B cell (primary cell): ENCODE measurements around the gene REC8. TPM values are rescaled to one million over a fixed set of nuclear protein-coding genes. Genes with fewer than 3 reads are reported as not detected.

Source experiments
- ATAC-seq: fragments of 200-7000 bp; cut with Tn5 transposase; one replicate; pipeline ENCODE4 v1.10.0; 2021; ENCODE audit warnings: low read depth, mild to moderate bottlenecking, moderate number of reproducible peaks, moderate library complexity
- CTCF ChIA-PET: fragments of 350-600 bp; sonication (Branson Sonifier 250); formaldehyde crosslinking; loops from one replicate; lab custom pipeline; 2021; ENCODE audit warnings: antibody characterized with exemption, inconsistent platforms; lab: Charles Lee
- POLR2A ChIA-PET: fragments of 350-600 bp; sonication (Branson Sonifier 250); formaldehyde crosslinking; loops from one replicate; lab custom pipeline; 2021; ENCODE audit warnings: antibody characterized with exemption; lab: Charles Lee
- DNase-seq: peaks from one replicate; pipeline ENCODE4 v3.0.0; 2013
- H2AFZ ChIP-seq: 2 replicates; pipeline ENCODE4 v1.6.1; 2012; ENCODE audit warnings: mild to moderate bottlenecking, low read depth, low read length; ENCODE audit not compliant: insufficient read depth, poor library complexity, severe bottlenecking
- H3K27ac ChIP-seq, 2 donors: 1 replicate in 1 of 2; 2 replicates in 1 of 2; pipeline ENCODE4 v1.5.1; 2012 to 2013; ENCODE audit warnings: low read length in 2 of 2, mild to moderate bottlenecking in 2 of 2, moderate library complexity in 1 of 2
- H3K27me3 ChIP-seq, 4 experiments: fragments of 200-600 bp in 1 of 4; sonication (generic) in 1 of 4; replicated peaks in 1 of 4; 1 replicate in 2 of 4; 2 replicates in 2 of 4; pipeline versions ENCODE4 v1.6.1 to v1.7.0; 2013 to 2016; ENCODE audit warnings: low read length in 3 of 4, mild to moderate bottlenecking in 2 of 4, mixed read lengths in 1 of 4, moderate library complexity in 1 of 4; ENCODE audit not compliant: insufficient read depth in 4 of 4, control insufficient read depth in 3 of 4; ENCODE audit errors: control extremely low read depth in 1 of 4
- H3K36me3 ChIP-seq, 2 experiments: replicated peaks in 1 of 2; 1 replicate in 1 of 2; 2 replicates in 1 of 2; pipeline versions ENCODE4 v1.6.1 to v1.7.1; 2013; ENCODE audit warnings: low read length in 1 of 2; ENCODE audit not compliant: insufficient read depth in 2 of 2, control insufficient read depth in 1 of 2; ENCODE audit errors: control extremely low read depth in 1 of 2, extremely low read depth in 1 of 2
- H3K4me1 ChIP-seq, 2 donors: fragments of 200-600 bp in 1 of 2; sonication (generic) in 1 of 2; 1 replicate in 1 of 2; 2 replicates in 1 of 2; pipeline versions ENCODE4 v1.5.1 to v1.6.1; 2013 to 2017; ENCODE audit warnings: low read length in 2 of 2; ENCODE audit not compliant: control insufficient read depth in 2 of 2, insufficient read depth in 2 of 2
- H3K4me2 ChIP-seq: replicated peaks from 2 replicates; pipeline ENCODE3; 2012; ENCODE audit warnings: mild to moderate bottlenecking, low read depth, low read length; ENCODE audit not compliant: poor library complexity, severe bottlenecking
- H3K4me3 ChIP-seq, 5 experiments: fragments of 200-600 bp in 1 of 5; sonication (generic) in 1 of 5; 1 replicate in 3 of 5; 2 replicates in 2 of 5; pipeline versions ENCODE4 v1.5.1 to v1.7.0; 2011 to 2016; ENCODE audit warnings: low read length in 4 of 5, mild to moderate bottlenecking in 4 of 5, low read depth in 2 of 5, control low read depth in 1 of 5, moderate library complexity in 1 of 5; ENCODE audit not compliant: insufficient read depth in 1 of 5; ENCODE audit errors: control extremely low read depth in 1 of 5, extremely low read depth in 1 of 5
- H3K79me2 ChIP-seq: fragments of 200-600 bp; sonication (generic); one replicate; pipeline ENCODE4 v1.6.0; 2016; ENCODE audit warnings: low read length; ENCODE audit not compliant: control insufficient read depth, insufficient read depth
- H3K9ac ChIP-seq: fragments of 200-600 bp; sonication (generic); 2 replicates; pipeline ENCODE4 v1.6.1; 2017; ENCODE audit warnings: mild to moderate bottlenecking, low read length, moderate library complexity
- H3K9me3 ChIP-seq, 3 donors: one replicate each; pipeline versions ENCODE4 v1.6.1 to v1.7.1; 2013; ENCODE audit warnings: low read length in 2 of 3; ENCODE audit not compliant: control insufficient read depth in 2 of 3, insufficient read depth in 1 of 3; ENCODE audit errors: control extremely low read depth in 1 of 3
- H4K20me1 ChIP-seq: 2 replicates; pipeline ENCODE4 v1.6.0; 2012; ENCODE audit warnings: mild to moderate bottlenecking, low read length; ENCODE audit not compliant: insufficient read depth, control insufficient read depth, poor library complexity, severe bottlenecking
- H3K27ac Mint-ChIP-seq: one replicate; pipeline ENCODE4 v1.8.0; 2021; ENCODE audit warnings: mixed read lengths
- H3K27me3 Mint-ChIP-seq: one replicate; pipeline ENCODE4 v1.8.0; 2021; ENCODE audit warnings: mixed read lengths
- H3K4me1 Mint-ChIP-seq: one replicate; pipeline ENCODE4 v1.8.0; 2021; ENCODE audit warnings: mixed read lengths
- H3K4me3 Mint-ChIP-seq: one replicate; pipeline ENCODE4 v1.8.0; 2021; ENCODE audit warnings: mixed read lengths
- H3K9me3 Mint-ChIP-seq: one replicate; pipeline ENCODE4 v1.8.0; 2022; ENCODE audit warnings: mixed read lengths; ENCODE audit not compliant: insufficient read depth
- CTCF ChIP-seq: fragments of 200-600 bp; IDR thresholded peaks from one replicate; pipeline ENCODE4 v1.8.0; 2022; ENCODE audit warnings: antibody characterized with exemption, mild to moderate bottlenecking
- EZH2 ChIP-seq: IDR thresholded peaks from 2 replicates; pipeline ENCODE4 v1.6.1; 2012; ENCODE audit warnings: borderline replicate concordance, low read depth, mild to moderate bottlenecking, moderate library complexity, low read length; ENCODE audit not compliant: insufficient read depth, poor library complexity, severe bottlenecking
- WGBS: methylation state at CpG from one replicate; pipeline ENCODE4 v1.1.5; 2013; ENCODE audit warnings: missing lambda C conversion rate; ENCODE audit not compliant: insufficient coverage; 5-methylcytosine and 5-hydroxymethylcytosine counted together
- intact Hi-C: fragments of 100-400 bp; cut with micrococcal nuclease; formaldehyde crosslinking; loops from one replicate; pipeline ENCODE4 v1.10.0; 2022
- polyA plus RNA-seq: library from polyadenylated mRNA; depleted of rRNA; stranded (reverse); fragments of >200 nt; gene quantifications from 2 replicates; pipeline ENCODE4 v1.2.3, GENCODE V29; 2012
- total RNA-seq, 2 donors: library from RNA; stranded (reverse); fragments of 120-200 nt in 1 of 2; gene quantifications; 1 replicate in 1 of 2; 2 replicates in 1 of 2; pipeline versions ENCODE4 v1.2.3 to v1.2.4, GENCODE V29; 2013 to 2022

REC8 gene
- total and polyA plus RNA-seq, 2 donors (not counting 1 experiment from before 2014, with no cell fraction given) = 34.0 to 62.1 TPM

GRCh38 chr14:24150993-24151392 is 20.9 kb upstream of the REC8 start:
- Histone ChIP-seq H3K79me2 (peaks cover 65% of the 10 kb centered on the region), H3K27me3 (no peaks in the 10 kb centered on the region)
- WGBS = 99% methylated on average over 8 of the region's 9 CpGs

More at GRCh38 chr14:24150993-24151392, 20.9 kb upstream of the REC8 start:
- no peaks in the 10 kb centered on the region for H3K27me3 Mint-ChIP-seq
- CTCF ChIA-PET = interaction anchor here (0.6 to 2.3 kb wide), 7 partner anchors 10 to 60 kb away, joined by 3 to 14 read pairs (median 6); partner anchors contain the start of genes EMC9, IRF9 and PSME1
- H3K4me3 Mint-ChIP-seq = no peak overlapping the region
- no peak overlapping the region for H3K4me2 ChIP-seq
- H3K27ac ChIP-seq = no peak overlapping the region
- H4K20me1 ChIP-seq = peaks cover 37% of the 10 kb centered on the region
- H2AFZ ChIP-seq = no peak overlapping the region
- no peak overlapping the region for H3K27ac Mint-ChIP-seq
- no peaks in the 10 kb centered on the region for H3K9me3 ChIP-seq
- TF ChIP-seq EZH2 = no peak
- no peak for TF ChIP-seq CTCF
- intact Hi-C loops = no loop called here
- peaks cover 10 to 21% of the 10 kb centered on the region in 2 donors for H3K4me1 ChIP-seq
- no peaks in the 10 kb centered on the region for H3K9me3 Mint-ChIP-seq
- ATAC-seq (no peak), DNase-seq (no peak)
- H3K4me1 Mint-ChIP-seq = peaks cover 33% of the 10 kb centered on the region
- H3K36me3 ChIP-seq = peaks cover 5 to 57% of the 10 kb centered on the region in 2 experiments
- POLR2A ChIA-PET = interaction anchor here (0.7 to 0.9 kb wide), 3 partner anchors 10 to 1061 kb away, joined by 3 to 13 read pairs (median 3); partner anchors contain the start of gene IRF9
- H3K9ac ChIP-seq = no peak overlapping the region
- no peak overlapping the region for H3K4me3 ChIP-seq
